GM12891 (cell line): ENCODE data around the gene EMILIN2.
"Not testable (repeated sequence)": the region's sequence is repeated elsewhere in the genome, so short reads cannot be mapped to it uniquely, and the experiment has no call there.

Source experiments
- DNase-seq: peaks from one replicate; pipeline ENCODE4 v3.0.0; 2011; ENCODE audit warnings: low spot score; ENCODE audit not compliant: insufficient read length
- FAIRE-seq: peaks from 2 replicates; lab custom pipeline; 2011; peaks lifted over from hg19 to GRCh38; lab: Jason Lieb, UNC
- PAX5 ChIP-seq: IDR thresholded peaks from 2 replicates; pipeline ENCODE4 v1.6.1; 2011; ENCODE audit warnings: low read length, moderate library complexity, mild to moderate bottlenecking; ENCODE audit not compliant: insufficient read depth, severe bottlenecking
- POLR2A ChIP-seq: IDR thresholded peaks from 2 replicates; pipeline ENCODE4 v1.6.1; 2011; ENCODE audit warnings: low read depth, low read length, control low read depth
- POLR2AphosphoS5 ChIP-seq: IDR thresholded peaks from 2 replicates; pipeline ENCODE4 v1.6.1; 2011; ENCODE audit warnings: low read depth, low read length, control low read depth
- POU2F2 ChIP-seq: IDR thresholded peaks from 2 replicates; pipeline ENCODE4 v1.6.1; 2011; ENCODE audit warnings: low read depth, mild to moderate bottlenecking, control low read depth, low read length, moderate library complexity
- SPI1 ChIP-seq: IDR thresholded peaks from 2 replicates; pipeline ENCODE4 v1.6.1; 2011; ENCODE audit warnings: low read depth, low read length, control low read depth
- TAF1 ChIP-seq: IDR thresholded peaks from 2 replicates; pipeline ENCODE4 v1.6.1; 2011; ENCODE audit warnings: low read depth, low read length, control low read depth

The EMILIN2 gene

DNA sequence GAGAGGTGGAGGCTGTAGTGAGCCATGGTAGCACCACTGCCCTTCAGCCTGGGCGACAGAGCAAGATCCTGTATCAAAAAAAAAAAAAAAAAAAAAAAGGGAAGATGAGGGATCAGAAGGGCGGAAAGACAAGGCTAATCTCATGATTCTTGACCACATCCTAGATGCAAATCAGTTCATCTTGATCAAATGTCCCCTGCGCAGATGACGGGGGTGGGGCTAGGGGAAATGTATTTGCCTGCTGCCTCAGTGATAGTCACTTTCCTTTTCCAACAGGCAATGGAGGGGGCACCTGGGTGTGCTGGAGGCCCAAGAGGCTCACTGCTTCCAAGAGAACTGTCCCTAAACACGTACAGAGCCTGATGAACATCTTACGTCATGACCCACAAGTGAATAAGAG is 3.7 kb upstream of the EMILIN2 start:
- TF ChIP-seq TAF1 (no peak), POLR2A (no peak), POU2F2 (no peak), PAX5 (no peak), POLR2AphosphoS5 (no peak), SPI1 (no peak)
- no peak for DNase-seq
- FAIRE-seq = no peak

GRCh38 chr18:2845172-2845571 is 1.6 kb upstream of the EMILIN2 start:
- TF ChIP-seq POU2F2 = no peak
- no peak for TF ChIP-seq SPI1
- no peak for TF ChIP-seq POLR2A
- no peak for TF ChIP-seq POLR2AphosphoS5
- no peak for TF ChIP-seq PAX5
- no peak for TF ChIP-seq TAF1
- DNase-seq (no peak), FAIRE-seq (no peak)

GRCh38 chr18:2847317-2848246 is 776 bp downstream of the EMILIN2 start:
- FAIRE-seq (peak; percentile 28), DNase-seq (peak; percentile 57)
- TF ChIP-seq SPI1 = peak; percentile 68
- TF ChIP-seq TAF1 = no peak

GRCh38 chr18:2848247-2849246 is 1.7 kb downstream of the EMILIN2 start:
- DNase-seq (no peak), FAIRE-seq (peak; percentile 71)
- TF ChIP-seq SPI1 = no peak
- no peak for TF ChIP-seq POLR2AphosphoS5
- no peak for TF ChIP-seq TAF1
- no peak for TF ChIP-seq PAX5
- TF ChIP-seq POLR2A = no peak
- no peak for TF ChIP-seq POU2F2

GRCh38 chr18:2850816-2851215 is 4.0 kb downstream of the EMILIN2 start:
- TF ChIP-seq PAX5 (no peak), SPI1 (no peak), POLR2A (no peak), POU2F2 (no peak), TAF1 (no peak), POLR2AphosphoS5 (no peak)
- FAIRE-seq (no peak), DNase-seq (no peak)

GRCh38 chr18:2851771-2852170 is 5.0 kb downstream of the EMILIN2 start:
- no peak for FAIRE-seq
- no peak for DNase-seq

GRCh38 chr18:2852460-2852859 is 5.7 kb downstream of the EMILIN2 start:
- not testable (repeated sequence) for FAIRE-seq

More at GRCh38 chr18:2851771-2852170, 5.0 kb downstream of the EMILIN2 start:
- TF ChIP-seq POLR2AphosphoS5 (no peak), POLR2A (no peak), PAX5 (no peak), TAF1 (no peak)

DNA sequence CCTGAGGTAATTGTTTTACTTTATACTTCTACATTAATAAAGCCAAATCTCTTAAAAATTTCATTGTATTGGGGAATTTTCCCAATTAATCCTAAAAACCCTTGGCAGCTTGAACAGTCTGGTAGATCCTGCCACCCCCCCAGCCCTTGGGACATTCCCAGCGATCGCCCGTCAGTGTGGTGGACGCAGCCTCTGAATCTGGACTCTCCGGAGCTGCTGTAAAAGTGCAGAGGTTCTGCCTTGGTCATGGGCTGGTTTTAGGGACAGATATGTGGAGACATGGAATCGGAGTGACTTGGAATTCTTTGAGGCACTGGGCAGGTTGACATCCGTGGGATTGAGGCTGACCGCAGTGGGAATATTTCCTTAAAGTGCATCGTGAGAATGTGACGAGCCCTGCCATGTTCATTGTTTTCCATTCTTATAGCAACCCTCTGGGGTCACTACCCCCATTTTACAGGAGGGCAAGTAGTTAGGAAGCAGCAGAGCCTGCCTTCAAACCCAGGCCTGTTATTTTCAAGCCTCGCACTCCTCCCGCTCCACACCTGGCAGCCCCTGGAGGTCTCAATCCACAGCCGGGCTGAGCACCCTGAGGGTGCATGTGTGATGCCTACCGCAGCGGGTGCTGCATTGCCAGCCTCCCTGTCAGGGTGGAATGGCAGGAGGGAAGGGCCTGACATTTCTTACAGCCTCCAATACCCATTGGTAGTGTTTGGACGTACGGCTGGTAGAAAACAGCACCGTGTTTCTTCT is 6.5 kb downstream of the EMILIN2 start:
- DNase-seq (no peak), FAIRE-seq (no peak)
- TF ChIP-seq PAX5 (no peak), POLR2A (no peak), SPI1 (no peak), POU2F2 (no peak), TAF1 (no peak), POLR2AphosphoS5 (no peak)

More at GRCh38 chr18:2852460-2852859, 5.7 kb downstream of the EMILIN2 start:
- not testable (repeated sequence) for DNase-seq
